ENCODE measurements around the gene CBX8.

DNA sequence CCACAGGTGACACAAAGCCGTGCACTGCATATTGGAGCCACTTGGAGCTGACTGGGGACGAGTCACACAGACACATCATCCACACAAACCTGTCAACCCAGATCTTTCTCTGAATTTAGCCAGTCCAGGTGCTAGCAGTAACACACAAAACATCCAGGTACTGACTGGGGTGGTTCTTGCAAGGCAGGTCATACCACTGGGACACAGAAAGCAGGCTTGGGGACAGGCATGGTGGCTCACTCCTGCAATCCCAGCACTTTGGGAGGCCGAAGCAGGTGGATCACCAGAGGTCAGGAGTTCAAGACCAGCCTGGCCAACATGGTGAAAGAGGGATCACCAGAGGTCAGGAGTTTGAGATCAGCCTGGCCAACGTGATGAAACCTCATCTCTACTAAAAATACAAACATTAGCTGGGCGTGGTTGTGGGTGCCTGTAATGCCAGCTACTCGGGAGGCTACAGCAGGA lies 51.2 kb downstream of the CBX8 start:
- no peak for TF ChIP-seq CTCF (IDR thresholded peaks at IDR 0.05)
- no peak for TF ChIP-seq POLR2AphosphoS5 (IDR thresholded peaks at IDR 0.05)
- TF ChIP-seq POLR2A (IDR thresholded peaks at IDR 0.05), result no peak

Measured in prostate gland (tissue), 2 donors.